ENCODE results near the gene HELZ.

GRCh38 chr17:67161573-67161972 is 83.4 kb downstream of the HELZ start:
- TF ChIP-seq CTCF (IDR thresholded peaks at IDR 0.05) (no peak), EZH2 (IDR thresholded peaks at IDR 0.05; ENCODE audit: borderline replicate concordance, insufficient read depth, low read depth, low read length, poor library complexity, severe bottlenecking) (no peak)

All from B cell (primary cell).